ENCODE measurements around the gene XCR1. TPM values are rescaled to one million over a fixed set of nuclear protein-coding genes. Genes with fewer than 3 reads are reported as not detected.

Gene XCR1
- total and polyA plus RNA-seq, 2 donors (not counting 3 experiments of a cell fraction or from before 2014, with no cell fraction given) = not detected

DNA sequence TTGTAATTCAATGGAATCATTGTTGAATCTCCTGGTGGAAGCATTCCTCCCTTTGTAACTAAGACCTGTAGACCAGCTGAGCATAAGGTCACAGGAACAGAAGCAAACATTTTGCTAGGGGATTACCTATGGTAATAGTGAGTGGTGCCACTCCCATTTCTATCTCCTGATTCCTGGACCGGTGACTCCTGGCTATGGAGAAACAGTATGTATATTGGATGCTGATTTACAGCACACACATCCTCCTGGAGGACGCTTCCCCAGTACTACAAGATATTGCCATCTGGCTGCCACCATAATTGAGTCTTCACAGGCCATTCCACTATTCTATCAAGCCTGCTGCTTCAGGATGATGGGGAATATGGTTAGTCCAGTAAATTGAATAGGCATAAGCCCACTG, 33.3 kb upstream of the XCR1 start:
- Histone ChIP-seq H2AFZ (ENCODE audit: low read depth, low read length) (no peak overlapping the region), H3K27me3 (ENCODE audit: control insufficient read depth in 2 of 2, insufficient read depth in 2 of 2, low read length in 2 of 2) (peaks cover 0 to 4% of the 10 kb centered on the region in 2 experiments), H3K9ac (replicated peaks; ENCODE audit: extremely low read depth, insufficient read depth, low read length) (no peak overlapping the region), H3K4me3 (replicated peaks in 1 of 3; ENCODE audit: insufficient read depth in 1 of 3, low read depth in 1 of 3, low read length in 3 of 3) (no peak overlapping the region), H3K36me3 (ENCODE audit: control insufficient read depth in 2 of 2, extremely low read depth in 1 of 2, insufficient read depth in 2 of 2, low read length in 2 of 2) (no peaks in the 10 kb centered on the region), H3K9me3 (replicated peaks; ENCODE audit: control insufficient read depth, insufficient read depth, low read length) (no peaks in the 10 kb centered on the region), H3K4me1 (ENCODE audit: control insufficient read depth, extremely low read depth, insufficient read depth, low read length) (no peaks in the 10 kb centered on the region), H4K20me1 (replicated peaks; ENCODE audit: control insufficient read depth, extremely low read depth, insufficient read depth, low read length) (no peaks in the 10 kb centered on the region), H3K79me2 (ENCODE audit: control insufficient read depth, insufficient read depth, low read length) (no peaks in the 10 kb centered on the region), H3K4me2 (ENCODE audit: insufficient read depth, low read length) (no peak overlapping the region), H3K27ac (ENCODE audit: insufficient read depth, low read depth, low read length) (no peak overlapping the region), H3K9me1 (replicated peaks; ENCODE audit: control insufficient read depth, extremely low read depth, insufficient read depth, low read length) (no peaks in the 10 kb centered on the region)
- FAIRE-seq (no peak), DNase-seq (ENCODE audit: low read depth, low spot score) (no peak)
- intact Hi-C loops (cut with micrococcal nuclease) = loop anchor here (5.0 kb wide), 1 partner anchor 527 kb away; no protein-coding TSS in a partner anchor
- dilution Hi-C loops (cut with MboI; ENCODE audit: extremely low pct_ligation_motif_present, low sequenced_read_pairs) = no loop called here
- POLR2A ChIA-PET = no interaction called here
- TF ChIP-seq, protein P1, sequence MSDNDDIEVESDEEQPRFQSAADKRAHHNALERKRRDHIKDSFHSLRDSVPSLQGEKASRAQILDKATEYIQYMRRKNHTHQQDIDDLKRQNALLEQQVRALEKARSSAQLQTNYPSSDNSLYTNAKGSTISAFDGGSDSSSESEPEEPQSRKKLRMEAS (IDR thresholded peaks at IDR 0.05; ENCODE audit: insufficient read depth, insufficient read length) = no peak
- TF ChIP-seq POLR2A (IDR thresholded peaks at IDR 0.05; ENCODE audit: low read depth, low read length) (no peak), JUN (IDR thresholded peaks at IDR 0.05; ENCODE audit: borderline replicate concordance, insufficient read depth, insufficient read length, low read depth) (no peak), POLR2AphosphoS5 (IDR thresholded peaks at IDR 0.05; ENCODE audit: insufficient read depth, low read depth, low read length) (no peak), FOS (IDR thresholded peaks at IDR 0.05; ENCODE audit: borderline replicate concordance, insufficient read depth, low read length) (no peak), GATA2 (IDR thresholded peaks at IDR 0.05; ENCODE audit: insufficient read depth, insufficient read length, low read depth, low read length) (no peak), MYC (IDR thresholded peaks at IDR 0.05; ENCODE audit: low read depth, low read length) (no peak), EZH2 (IDR thresholded peaks at IDR 0.05; ENCODE audit: borderline replicate concordance, low read depth, low read length, severe bottlenecking) (no peak)
- TF ChIP-seq, protein P2, sequence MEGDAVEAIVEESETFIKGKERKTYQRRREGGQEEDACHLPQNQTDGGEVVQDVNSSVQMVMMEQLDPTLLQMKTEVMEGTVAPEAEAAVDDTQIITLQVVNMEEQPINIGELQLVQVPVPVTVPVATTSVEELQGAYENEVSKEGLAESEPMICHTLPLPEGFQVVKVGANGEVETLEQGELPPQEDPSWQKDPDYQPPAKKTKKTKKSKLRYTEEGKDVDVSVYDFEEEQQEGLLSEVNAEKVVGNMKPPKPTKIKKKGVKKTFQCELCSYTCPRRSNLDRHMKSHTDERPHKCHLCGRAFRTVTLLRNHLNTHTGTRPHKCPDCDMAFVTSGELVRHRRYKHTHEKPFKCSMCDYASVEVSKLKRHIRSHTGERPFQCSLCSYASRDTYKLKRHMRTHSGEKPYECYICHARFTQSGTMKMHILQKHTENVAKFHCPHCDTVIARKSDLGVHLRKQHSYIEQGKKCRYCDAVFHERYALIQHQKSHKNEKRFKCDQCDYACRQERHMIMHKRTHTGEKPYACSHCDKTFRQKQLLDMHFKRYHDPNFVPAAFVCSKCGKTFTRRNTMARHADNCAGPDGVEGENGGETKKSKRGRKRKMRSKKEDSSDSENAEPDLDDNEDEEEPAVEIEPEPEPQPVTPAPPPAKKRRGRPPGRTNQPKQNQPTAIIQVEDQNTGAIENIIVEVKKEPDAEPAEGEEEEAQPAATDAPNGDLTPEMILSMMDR (IDR thresholded peaks at IDR 0.05; ENCODE audit: extremely low read depth in 1 of 2, insufficient read depth in 1 of 2, low read depth in 1 of 2, low read length in 2 of 2) = no peak
- BruUV-seq (replicated peaks) = no TSS peak
- CTCF ChIA-PET = no interaction called here
